ENCODE results near the gene FHOD3. TPM values are rescaled to one million over a fixed set of nuclear protein-coding genes. Genes with fewer than 3 reads are reported as not detected.

Gene FHOD3
- total RNA-seq, 6 experiments from 2014 or later: 0.44 to 1.2 (median 0.62) TPM

- H3K9me3 ChIP-seq: no peaks in the 10 kb centered on the region
- no peaks in the 10 kb centered on the region for H3K27me3 ChIP-seq
- H3K4me1 ChIP-seq: no peaks in the 10 kb centered on the region
- ATAC-seq (no peak), DNase-seq (no peak)
- H3K27ac ChIP-seq: no peak overlapping the region
- 51% methylated on average over 6 of the region's 8 CpGs for WGBS (ENCODE audit: insufficient coverage, low coverage, low lambda C conversion rate, missing lambda C conversion rate)
- no peaks in the 10 kb centered on the region for H3K36me3 ChIP-seq
- no peak overlapping the region for H3K4me3 ChIP-seq
- intact Hi-C loops (cut with DNase I): no loop called here
- TF ChIP-seq POLR2A (IDR thresholded peaks at IDR 0.05) (no peak), CTCF (IDR thresholded peaks at IDR 0.05) (no peak)
Measured at GRCh38 chr18:36366994-36367839, 69.7 kb downstream of the FHOD3 start.

GRCh38 chr18:36368889-36369288 lies 71.4 kb downstream of the FHOD3 start:
- TF ChIP-seq POLR2A (IDR thresholded peaks at IDR 0.05) (no peak), CTCF (IDR thresholded peaks at IDR 0.05) (no peak)
- DNase-seq (no peak), ATAC-seq (no peak)
- Histone ChIP-seq H3K27me3 (no peaks in the 10 kb centered on the region), H3K9me3 (no peaks in the 10 kb centered on the region), H3K4me1 (no peaks in the 10 kb centered on the region), H3K36me3 (no peaks in the 10 kb centered on the region), H3K27ac (no peak overlapping the region), H3K4me3 (no peak overlapping the region)
- 94% methylated on average over 3 of the region's 3 CpGs for WGBS (ENCODE audit: insufficient coverage, low coverage, low lambda C conversion rate, missing lambda C conversion rate)
- intact Hi-C loops (cut with DNase I): no loop called here

GRCh38 chr18:36372903-36373311 lies 75.4 kb downstream of the FHOD3 start:
- H3K4me1 ChIP-seq: no peaks in the 10 kb centered on the region

GRCh38 chr18:36374262-36374661 lies 76.7 kb downstream of the FHOD3 start:
- no peaks in the 10 kb centered on the region for H3K9me3 ChIP-seq
- 50% methylated on average over 3 of the region's 3 CpGs for WGBS (ENCODE audit: insufficient coverage, low coverage, low lambda C conversion rate, missing lambda C conversion rate)
- no peaks in the 10 kb centered on the region for H3K27me3 ChIP-seq
- intact Hi-C loops (cut with DNase I): no loop called here
- DNase-seq (no peak), ATAC-seq (no peak)
- TF ChIP-seq POLR2A (IDR thresholded peaks at IDR 0.05): no peak
- TF ChIP-seq CTCF (IDR thresholded peaks at IDR 0.05): no peak
- no peaks in the 10 kb centered on the region for H3K36me3 ChIP-seq
- no peaks in the 10 kb centered on the region for H3K4me1 ChIP-seq
- no peak overlapping the region for H3K27ac ChIP-seq
- no peak overlapping the region for H3K4me3 ChIP-seq

More at GRCh38 chr18:36372903-36373311, 75.4 kb downstream of the FHOD3 start:
- H3K27me3 ChIP-seq: no peaks in the 10 kb centered on the region
- H3K4me3 ChIP-seq: no peak overlapping the region
- intact Hi-C loops (cut with DNase I): no loop called here
- TF ChIP-seq CTCF (IDR thresholded peaks at IDR 0.05) (no peak), POLR2A (IDR thresholded peaks at IDR 0.05) (no peak)
- WGBS (ENCODE audit: insufficient coverage, low coverage, low lambda C conversion rate, missing lambda C conversion rate): 31% methylated on average over 3 of the region's 5 CpGs
- H3K27ac ChIP-seq: no peak overlapping the region
- ATAC-seq: no peak
- no peak for DNase-seq
- H3K36me3 ChIP-seq: no peaks in the 10 kb centered on the region
- no peaks in the 10 kb centered on the region for H3K9me3 ChIP-seq
